Suprapubic skin (tissue), 4 donors: ENCODE data around the gene CD300E. TPM values are rescaled to one million over a fixed set of nuclear protein-coding genes. Genes with fewer than 3 reads are reported as not detected.

Experiments used
- DNase-seq, 2 donors: peaks; one replicate each; pipeline ENCODE4 v3.0.0-alpha.2; 2019; ENCODE audit warnings: low spot score in 2 of 2
- H3K27ac ChIP-seq: fragments of 200-600 bp; sonication (generic); one replicate; pipeline ENCODE4 v1.5.1; 2019
- H3K27me3 ChIP-seq: fragments of 200-600 bp; sonication (generic); one replicate; pipeline ENCODE4 v1.5.1; 2019
- H3K36me3 ChIP-seq: fragments of 200-600 bp; sonication (generic); one replicate; pipeline ENCODE4 v1.5.1; 2019
- H3K4me1 ChIP-seq: fragments of 200-600 bp; sonication (generic); one replicate; pipeline ENCODE4 v1.5.1; 2019
- H3K4me3 ChIP-seq: fragments of 200-600 bp; sonication (generic); one replicate; pipeline ENCODE4 v1.5.1; 2019; ENCODE audit warnings: mild to moderate bottlenecking
- H3K9me3 ChIP-seq: fragments of 200-600 bp; sonication (generic); one replicate; pipeline ENCODE4 v1.5.1; 2019
- EP300 ChIP-seq: sonication (generic); formaldehyde crosslinking; IDR thresholded peaks from one replicate; pipeline ENCODE4 v1.6.1; 2017; ENCODE audit warnings: antibody characterized with exemption
- POLR2A ChIP-seq, 2 donors: fragments of 450-650 bp; IDR thresholded peaks; one replicate each; pipeline ENCODE4 v1.6.1; 2017; ENCODE audit warnings: antibody characterized with exemption in 2 of 2, mild to moderate bottlenecking in 2 of 2, moderate library complexity in 2 of 2
- POLR2AphosphoS5 ChIP-seq, 3 donors: sonication (generic); formaldehyde crosslinking; IDR thresholded peaks; one replicate each; pipeline ENCODE4 v1.6.1; 2017; ENCODE audit warnings: antibody characterized with exemption in 3 of 3
- WGBS: methylation state at CpG from one replicate; pipeline ENCODE4 v1.1.5; 2018; 5-methylcytosine and 5-hydroxymethylcytosine counted together
- total RNA-seq, 4 donors: library from RNA; depleted of rRNA; stranded (reverse); fragments of >200 nt; gene quantifications; one replicate each; pipeline ENCODE4 v1.1.0, GENCODE V29; 2016
- TF ChIP-seq, protein P1 (sequence below), 2 donors: fragments of 200-600 bp in 1 of 2; fragments of 450-650 bp in 1 of 2; sonication (generic) in 1 of 2; IDR thresholded peaks; one replicate each; pipeline ENCODE4 v1.5.1; 2016 to 2019; ENCODE audit warnings: antibody characterized with exemption in 2 of 2, mild to moderate bottlenecking in 1 of 2, moderate library complexity in 1 of 2

The CD300E gene
- total RNA-seq, 4 donors from 2014 or later, result 0.24 TPM; not detected in 3

DNA sequence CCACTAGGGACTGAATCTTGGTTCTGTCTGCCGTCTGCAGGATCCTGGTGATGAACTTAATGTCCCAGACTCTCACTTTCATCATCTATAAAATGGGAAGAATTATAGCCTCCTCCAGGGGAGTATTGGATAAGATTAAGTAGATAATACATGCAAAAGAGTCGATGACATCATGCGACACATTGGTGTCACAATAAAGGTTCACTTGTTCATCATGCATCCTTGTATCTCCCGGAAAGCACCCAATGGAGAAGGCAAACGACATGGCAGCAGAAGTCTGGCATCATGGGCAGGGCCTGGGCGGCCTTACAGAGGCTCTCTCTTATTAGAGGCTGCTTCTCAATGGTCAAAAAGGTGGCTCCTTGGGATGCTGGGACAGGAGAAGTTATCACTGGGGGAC is 35.1 kb upstream of the CD300E start:
- no peaks in the 10 kb centered on the region for H3K9me3 ChIP-seq
- no peaks in the 10 kb centered on the region for H3K36me3 ChIP-seq
- 87% methylated on average over 6 of the region's 6 CpGs for WGBS
- no peak for DNase-seq
- no peak overlapping the region for H3K4me3 ChIP-seq
- TF ChIP-seq, protein P1, sequence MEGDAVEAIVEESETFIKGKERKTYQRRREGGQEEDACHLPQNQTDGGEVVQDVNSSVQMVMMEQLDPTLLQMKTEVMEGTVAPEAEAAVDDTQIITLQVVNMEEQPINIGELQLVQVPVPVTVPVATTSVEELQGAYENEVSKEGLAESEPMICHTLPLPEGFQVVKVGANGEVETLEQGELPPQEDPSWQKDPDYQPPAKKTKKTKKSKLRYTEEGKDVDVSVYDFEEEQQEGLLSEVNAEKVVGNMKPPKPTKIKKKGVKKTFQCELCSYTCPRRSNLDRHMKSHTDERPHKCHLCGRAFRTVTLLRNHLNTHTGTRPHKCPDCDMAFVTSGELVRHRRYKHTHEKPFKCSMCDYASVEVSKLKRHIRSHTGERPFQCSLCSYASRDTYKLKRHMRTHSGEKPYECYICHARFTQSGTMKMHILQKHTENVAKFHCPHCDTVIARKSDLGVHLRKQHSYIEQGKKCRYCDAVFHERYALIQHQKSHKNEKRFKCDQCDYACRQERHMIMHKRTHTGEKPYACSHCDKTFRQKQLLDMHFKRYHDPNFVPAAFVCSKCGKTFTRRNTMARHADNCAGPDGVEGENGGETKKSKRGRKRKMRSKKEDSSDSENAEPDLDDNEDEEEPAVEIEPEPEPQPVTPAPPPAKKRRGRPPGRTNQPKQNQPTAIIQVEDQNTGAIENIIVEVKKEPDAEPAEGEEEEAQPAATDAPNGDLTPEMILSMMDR (IDR thresholded peaks at IDR 0.05), result no peak
- no peak for TF ChIP-seq POLR2AphosphoS5 (IDR thresholded peaks at IDR 0.05)
- no peak for TF ChIP-seq EP300
- no peak for TF ChIP-seq POLR2A (IDR thresholded peaks at IDR 0.05)
- H3K27ac ChIP-seq, result no peak overlapping the region
- H3K27me3 ChIP-seq, result peaks cover 37% of the 10 kb centered on the region
- no peaks in the 10 kb centered on the region for H3K4me1 ChIP-seq

GRCh38 chr17:74654742-74655141 is 31.2 kb upstream of the CD300E start:
- Histone ChIP-seq H3K9me3 (no peaks in the 10 kb centered on the region), H3K27ac (no peak overlapping the region), H3K27me3 (peaks cover 70% of the 10 kb centered on the region), H3K36me3 (no peaks in the 10 kb centered on the region), H3K4me3 (no peak overlapping the region), H3K4me1 (no peaks in the 10 kb centered on the region)
- 36% methylated on average over 5 of the region's 5 CpGs for WGBS
- TF ChIP-seq, protein P1 (IDR thresholded peaks at IDR 0.05), result no peak
- TF ChIP-seq EP300 (no peak), POLR2A (IDR thresholded peaks at IDR 0.05) (no peak), POLR2AphosphoS5 (IDR thresholded peaks at IDR 0.05) (no peak)
- no peak for DNase-seq

GRCh38 chr17:74652020-74652419 is 28.5 kb upstream of the CD300E start:
- DNase-seq, result no peak
- H3K4me3 ChIP-seq, result no peak overlapping the region
- TF ChIP-seq POLR2A (IDR thresholded peaks at IDR 0.05) (no peak), EP300 (no peak), POLR2AphosphoS5 (IDR thresholded peaks at IDR 0.05) (no peak)
- TF ChIP-seq, protein P1 (IDR thresholded peaks at IDR 0.05), result no peak
- no peaks in the 10 kb centered on the region for H3K36me3 ChIP-seq
- H3K27me3 ChIP-seq, result peaks cover 71% of the 10 kb centered on the region
- H3K4me1 ChIP-seq, result no peaks in the 10 kb centered on the region
- H3K27ac ChIP-seq, result no peak overlapping the region
- 87% methylated on average over 3 of the region's 3 CpGs for WGBS
- no peaks in the 10 kb centered on the region for H3K9me3 ChIP-seq

DNA sequence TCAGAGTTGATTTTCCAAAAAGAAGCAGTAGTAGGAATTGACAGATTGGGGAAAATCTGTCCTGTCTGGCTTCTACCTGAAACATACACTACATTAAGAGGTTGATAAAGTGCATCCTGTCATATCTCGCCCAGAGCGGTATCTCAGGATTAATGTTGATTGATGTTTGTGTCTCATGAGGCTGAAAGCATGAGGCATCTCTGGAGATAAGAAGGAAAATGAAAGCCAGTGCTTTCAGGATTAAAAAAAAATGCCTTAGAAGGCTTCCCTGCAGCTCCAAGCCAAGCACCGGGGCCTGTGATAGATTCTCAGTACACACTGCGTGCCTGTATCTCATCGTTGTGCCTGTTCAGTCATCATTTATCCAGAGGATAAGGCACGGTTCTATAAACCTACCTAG is 26.4 kb upstream of the CD300E start:
- peaks cover 72% of the 10 kb centered on the region for H3K27me3 ChIP-seq
- no peak for DNase-seq
- H3K27ac ChIP-seq, result no peak overlapping the region
- H3K4me1 ChIP-seq, result no peaks in the 10 kb centered on the region
- WGBS, result 31% methylated on average over 6 of the region's 6 CpGs
- no peaks in the 10 kb centered on the region for H3K9me3 ChIP-seq
- H3K36me3 ChIP-seq, result no peaks in the 10 kb centered on the region
- TF ChIP-seq POLR2A (IDR thresholded peaks at IDR 0.05) (no peak), POLR2AphosphoS5 (IDR thresholded peaks at IDR 0.05) (no peak)
- TF ChIP-seq, protein P1 (IDR thresholded peaks at IDR 0.05), result no peak
- H3K4me3 ChIP-seq, result no peak overlapping the region

GRCh38 chr17:74647871-74648672 is 24.5 kb upstream of the CD300E start:
- H3K4me3 ChIP-seq, result no peak overlapping the region
- no peak for DNase-seq
- TF ChIP-seq, protein P1 (IDR thresholded peaks at IDR 0.05), result no peak
- TF ChIP-seq POLR2AphosphoS5 (IDR thresholded peaks at IDR 0.05), result no peak
- no peak for TF ChIP-seq POLR2A (IDR thresholded peaks at IDR 0.05)
- no peaks in the 10 kb centered on the region for H3K9me3 ChIP-seq
- no peaks in the 10 kb centered on the region for H3K36me3 ChIP-seq
- H3K27me3 ChIP-seq, result peaks cover 55% of the 10 kb centered on the region
- H3K4me1 ChIP-seq, result no peaks in the 10 kb centered on the region
- H3K27ac ChIP-seq, result no peak overlapping the region
- 38% methylated on average over 5 of the region's 9 CpGs for WGBS
